Measurements from ENCODE around the gene PLCZ1.
"Not testable (repeated sequence)": the region's sequence is repeated elsewhere in the genome, so short reads cannot be mapped to it uniquely, and the experiment has no call there.

Gene PLCZ1, protein sequence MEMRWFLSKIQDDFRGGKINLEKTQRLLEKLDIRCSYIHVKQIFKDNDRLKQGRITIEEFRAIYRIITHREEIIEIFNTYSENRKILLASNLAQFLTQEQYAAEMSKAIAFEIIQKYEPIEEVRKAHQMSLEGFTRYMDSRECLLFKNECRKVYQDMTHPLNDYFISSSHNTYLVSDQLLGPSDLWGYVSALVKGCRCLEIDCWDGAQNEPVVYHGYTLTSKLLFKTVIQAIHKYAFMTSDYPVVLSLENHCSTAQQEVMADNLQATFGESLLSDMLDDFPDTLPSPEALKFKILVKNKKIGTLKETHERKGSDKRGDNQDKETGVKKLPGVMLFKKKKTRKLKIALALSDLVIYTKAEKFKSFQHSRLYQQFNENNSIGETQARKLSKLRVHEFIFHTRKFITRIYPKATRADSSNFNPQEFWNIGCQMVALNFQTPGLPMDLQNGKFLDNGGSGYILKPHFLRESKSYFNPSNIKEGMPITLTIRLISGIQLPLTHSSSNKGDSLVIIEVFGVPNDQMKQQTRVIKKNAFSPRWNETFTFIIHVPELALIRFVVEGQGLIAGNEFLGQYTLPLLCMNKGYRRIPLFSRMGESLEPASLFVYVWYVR

DNA sequence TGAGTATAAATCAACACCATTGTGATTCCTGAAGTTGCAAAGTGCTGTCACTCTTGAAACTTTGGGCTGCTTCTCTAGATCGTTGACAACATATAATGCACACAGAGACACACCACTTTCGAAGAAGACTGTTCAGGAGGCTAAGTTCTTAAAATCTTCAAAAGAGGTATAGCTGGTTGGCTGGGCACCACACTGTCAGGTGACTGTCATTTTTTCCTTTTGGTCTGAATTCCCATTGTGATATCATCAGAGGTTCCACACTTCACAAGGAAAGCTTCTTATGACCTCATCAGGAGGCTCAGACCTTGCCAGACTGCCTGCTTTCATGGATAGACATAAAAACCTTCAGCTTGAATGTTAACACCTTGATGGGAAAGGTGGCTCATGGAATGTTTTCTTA is at the start of gene PLCZ1, which contains the start of gene CAPZA3:
Gene PLCZ1, minus strand, starts transcription at position 194 of the 400 bp plus-strand sequence. CDS start 641 bp downstream, outside the sequence.
Gene CAPZA3, plus strand, starts transcription at position 301 of the 400 bp plus-strand sequence. CDS start 150 bp downstream, outside the sequence.
- no peak for DNase-seq

DNA sequence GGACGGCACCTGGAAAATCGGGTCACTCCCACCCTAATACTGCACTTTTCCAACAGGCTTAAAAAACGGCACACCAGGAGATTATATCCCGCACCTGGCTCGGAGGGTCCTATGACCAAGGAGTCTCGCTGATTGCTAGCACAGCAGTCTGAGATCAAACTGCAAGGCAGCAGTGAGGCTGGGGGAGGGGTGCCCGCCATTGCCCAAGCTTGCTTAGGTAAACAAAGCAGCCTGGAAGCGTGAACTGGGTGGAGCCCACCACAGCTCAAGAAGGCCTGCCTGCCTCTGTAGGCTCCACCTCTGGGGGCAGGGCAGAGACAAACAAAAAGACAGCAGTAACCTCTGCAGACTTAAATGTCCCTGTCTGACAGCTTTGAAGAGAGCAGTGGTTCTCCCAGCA is 47.7 kb upstream of the PLCZ1 start:
- not testable (repeated sequence) for DNase-seq

DNA sequence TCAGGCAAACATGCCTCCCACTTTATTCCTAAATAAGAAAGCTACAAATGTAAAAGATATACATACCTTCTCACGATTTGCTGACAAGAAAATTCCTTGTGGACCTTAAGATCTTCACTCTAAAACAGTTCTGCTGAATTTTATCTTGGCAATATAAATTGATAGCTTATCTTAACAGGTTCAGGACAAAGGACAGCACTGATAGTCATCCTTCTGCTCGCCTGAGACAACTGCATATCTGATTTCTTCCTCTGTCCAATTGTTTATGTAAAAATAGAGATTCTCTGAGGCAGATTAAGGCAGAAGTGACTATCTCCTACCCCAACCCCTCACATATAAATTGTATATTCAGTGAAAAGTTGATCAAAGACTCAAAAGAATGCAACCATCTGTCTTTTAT is 45.0 kb upstream of the PLCZ1 start:
- DNase-seq = no peak

DNA sequence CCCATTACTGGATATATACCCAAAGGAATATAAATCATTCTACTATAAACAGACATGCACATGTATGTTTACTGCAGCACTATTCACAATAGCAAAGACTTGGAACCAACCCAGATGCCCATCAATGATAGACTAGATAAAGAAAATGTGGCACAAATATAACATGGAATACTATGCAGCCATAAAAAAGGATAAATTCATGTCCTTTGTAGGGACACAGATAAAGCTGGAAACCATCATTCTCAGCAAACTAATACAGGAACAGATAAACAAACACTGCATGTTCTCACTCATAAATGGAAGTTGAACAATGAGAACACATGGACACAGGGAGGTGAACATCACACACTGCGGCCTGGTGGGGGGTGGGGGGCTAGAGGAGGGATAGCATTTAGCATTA is 28.7 kb upstream of the PLCZ1 start:
- DNase-seq = not testable (repeated sequence)

DNA sequence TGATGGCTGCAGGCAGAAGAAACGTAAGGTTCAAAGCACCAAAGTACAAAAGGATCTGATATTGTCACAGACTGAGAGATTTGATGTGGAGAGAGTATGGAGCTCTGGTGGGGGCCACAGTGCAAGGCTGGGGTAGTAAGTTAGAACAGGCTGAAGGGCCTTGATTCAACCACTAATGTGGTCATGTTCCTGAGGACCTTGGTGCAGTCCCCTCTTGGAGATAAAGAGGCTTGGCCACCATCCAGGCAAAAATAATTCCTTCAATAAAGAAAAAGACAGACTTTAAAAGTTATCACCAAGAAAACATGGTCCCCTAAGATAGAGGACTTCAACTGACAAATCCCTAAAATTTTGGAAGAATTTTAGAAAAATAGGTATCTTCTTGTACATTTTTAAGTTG is 17.5 kb upstream of the PLCZ1 start:
- DNase-seq = no peak

DNA sequence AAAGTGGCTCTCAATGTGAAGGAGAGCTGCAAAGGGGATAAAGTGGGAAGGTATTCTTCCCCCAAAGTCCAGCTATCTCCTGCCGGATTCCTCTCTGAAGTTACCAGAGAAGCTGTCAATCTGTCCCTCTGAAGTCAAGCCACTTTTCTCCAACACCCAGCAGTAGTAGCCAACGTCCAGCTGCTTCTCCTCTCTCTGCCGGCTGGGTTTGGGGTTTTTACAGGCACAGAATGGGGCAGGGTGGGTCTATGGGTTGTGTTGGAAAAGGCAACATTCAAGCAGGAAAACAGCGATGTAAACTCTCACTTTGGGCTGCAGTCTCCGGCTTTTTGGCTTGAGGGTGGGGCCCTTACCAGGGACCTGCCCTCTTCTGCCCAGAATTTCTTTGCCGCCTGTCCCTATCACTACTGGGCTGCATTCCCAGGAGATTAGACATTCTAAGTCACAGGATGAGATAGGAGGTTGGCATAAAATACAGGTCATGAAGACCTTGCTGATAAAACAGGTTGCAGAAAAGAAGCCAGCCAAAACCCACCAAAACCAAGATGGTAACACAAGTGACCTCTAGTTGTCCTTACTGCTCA is 16.4 kb upstream of the PLCZ1 start:
- no peak for DNase-seq

DNA sequence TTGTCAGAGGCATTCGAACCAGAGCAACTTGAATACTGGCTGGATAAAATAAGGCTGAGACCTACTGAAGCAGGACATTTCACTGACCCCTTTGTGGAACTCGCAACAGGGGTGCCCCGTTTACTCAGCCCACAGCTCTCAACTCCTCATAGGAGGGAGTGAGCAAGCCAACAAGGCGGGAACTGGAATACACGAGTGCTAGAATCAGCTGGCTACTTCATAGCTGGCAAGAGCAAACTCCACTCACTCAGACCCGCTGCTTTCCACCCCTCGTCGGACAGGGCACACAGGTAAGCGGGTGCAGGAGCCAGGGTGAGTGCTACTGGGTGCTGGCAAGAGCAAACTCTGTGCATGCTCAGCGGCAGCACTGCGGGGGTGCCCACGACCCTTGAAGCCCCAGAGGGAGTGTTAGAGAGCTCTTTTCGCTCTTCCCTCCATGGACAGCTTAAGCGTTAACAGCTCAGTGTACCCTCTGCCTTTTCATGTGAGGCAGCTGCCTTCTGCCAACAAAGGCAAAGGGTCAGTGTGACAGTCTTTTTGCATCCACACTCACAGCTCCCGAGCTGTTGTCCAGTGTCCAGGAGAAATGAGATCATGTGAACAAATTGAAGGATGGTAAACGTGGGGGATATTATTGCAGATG is 15.8 kb upstream of the PLCZ1 start:
- DNase-seq = no peak

DNA sequence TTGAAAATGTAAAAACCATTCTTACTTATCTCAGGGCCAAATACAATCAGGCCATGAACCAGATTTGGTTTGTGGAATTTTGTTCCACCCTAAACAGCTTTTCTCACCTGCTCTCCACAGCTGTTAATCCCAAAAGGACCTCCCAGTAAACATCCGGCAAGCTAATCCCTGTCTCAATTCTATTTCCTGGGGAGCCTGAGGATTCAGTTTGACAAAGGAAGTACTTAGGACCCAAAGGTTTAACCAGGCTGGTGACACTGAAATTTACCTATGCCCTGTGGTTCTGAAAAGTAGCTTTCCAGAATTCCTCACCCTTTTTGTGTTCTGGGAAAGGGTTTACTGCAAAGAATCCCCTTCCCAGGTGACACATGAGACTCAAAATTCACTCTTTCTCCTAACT is 15.1 kb upstream of the PLCZ1 start:
- DNase-seq = no peak

DNA sequence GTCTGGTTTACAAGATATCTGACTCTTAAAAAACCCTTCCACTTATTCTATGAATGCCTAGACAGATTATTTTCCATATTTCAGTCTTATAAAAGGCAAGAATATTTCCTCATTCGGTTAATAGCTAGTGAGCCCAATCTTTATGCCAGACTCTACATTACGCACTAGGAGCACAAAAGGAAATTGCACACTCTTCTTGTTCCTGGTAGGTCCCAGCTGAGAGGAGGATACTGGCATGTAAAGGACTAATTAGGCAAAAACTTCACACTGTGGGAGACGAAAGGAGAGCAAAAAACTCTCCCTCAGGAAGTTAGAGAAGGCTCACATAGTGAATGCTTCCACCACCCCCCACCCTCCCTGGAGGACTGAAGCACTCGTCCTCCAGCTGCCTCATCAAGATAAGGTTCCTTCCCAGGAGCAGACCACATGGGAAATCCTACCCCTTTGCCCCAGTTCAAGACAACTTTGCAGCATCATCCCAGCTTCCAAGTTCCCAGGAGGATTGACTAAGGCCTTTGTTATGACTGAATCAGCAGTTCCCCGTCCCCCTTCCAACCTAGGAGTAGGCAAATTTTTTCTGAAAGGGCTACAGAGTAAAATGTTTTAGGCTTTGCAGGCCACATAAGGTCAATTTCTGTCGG is 14.6 kb upstream of the PLCZ1 start:
- no peak for DNase-seq

DNA sequence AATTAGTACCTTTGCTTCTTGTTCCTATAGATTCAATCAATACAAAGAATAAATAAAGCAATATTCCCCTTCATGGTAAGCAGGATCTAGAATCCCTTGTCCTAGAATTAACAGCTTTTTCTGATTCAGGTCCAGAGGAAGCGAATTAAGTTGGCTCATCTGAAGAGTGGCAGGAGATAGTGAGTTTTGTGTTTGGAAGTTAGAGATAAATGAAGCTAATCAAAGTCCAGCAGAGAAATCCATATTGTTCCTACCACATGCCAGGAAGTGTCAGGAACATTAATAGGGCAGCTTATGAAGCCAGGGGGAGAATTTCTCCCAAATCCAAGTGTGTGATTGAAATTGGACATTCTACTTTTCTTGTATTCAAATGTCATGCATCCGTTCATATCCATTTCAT is 14.1 kb upstream of the PLCZ1 start:
- DNase-seq = no peak

DNA sequence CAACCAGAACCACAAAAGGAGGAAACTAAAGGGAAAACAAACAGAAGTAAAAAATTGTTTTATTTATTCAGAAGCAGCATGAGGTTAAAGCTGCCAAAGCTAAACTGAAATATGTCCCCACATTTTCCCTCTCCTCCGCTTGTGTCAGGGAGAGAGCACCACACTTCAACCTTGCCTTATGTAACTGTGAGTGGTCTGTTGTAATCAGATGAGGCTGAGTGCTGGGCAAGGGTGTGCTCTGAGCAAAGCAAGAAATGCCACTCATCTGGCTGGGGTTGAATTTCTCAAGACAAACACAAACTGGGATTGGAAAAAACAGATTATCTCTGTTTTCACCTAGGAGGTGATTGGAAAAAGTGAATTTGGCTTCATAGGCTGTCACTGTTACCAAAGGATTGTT is 12.3 kb upstream of the PLCZ1 start:
- no peak for DNase-seq

DNA sequence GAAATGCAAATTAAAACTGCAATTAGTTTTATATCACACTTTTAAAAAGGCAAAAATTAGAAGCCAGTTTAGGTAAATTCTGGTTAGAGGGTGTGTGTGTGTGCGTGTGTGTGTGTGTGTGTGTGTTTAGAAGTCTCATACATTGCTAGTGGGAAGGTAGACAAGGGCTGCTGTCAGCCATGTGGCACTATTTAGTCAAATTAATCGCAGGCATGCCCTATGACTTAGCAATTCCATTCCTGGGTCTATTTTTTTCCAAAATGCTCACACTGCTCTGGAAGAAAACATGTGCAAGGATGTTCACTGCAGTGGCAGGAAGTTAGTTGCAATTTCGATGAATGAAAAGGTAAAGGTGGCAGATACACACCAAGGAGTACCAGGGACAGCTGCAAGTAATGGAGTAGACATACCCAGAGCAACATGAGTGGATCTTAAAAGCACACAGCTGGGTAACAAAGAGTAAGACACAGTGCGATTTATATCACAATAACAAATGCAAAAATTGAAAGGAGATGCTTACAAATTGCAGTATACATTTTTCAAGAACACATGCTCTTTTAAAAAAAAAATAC is 11.7 kb upstream of the PLCZ1 start:
- DNase-seq = no peak

DNA sequence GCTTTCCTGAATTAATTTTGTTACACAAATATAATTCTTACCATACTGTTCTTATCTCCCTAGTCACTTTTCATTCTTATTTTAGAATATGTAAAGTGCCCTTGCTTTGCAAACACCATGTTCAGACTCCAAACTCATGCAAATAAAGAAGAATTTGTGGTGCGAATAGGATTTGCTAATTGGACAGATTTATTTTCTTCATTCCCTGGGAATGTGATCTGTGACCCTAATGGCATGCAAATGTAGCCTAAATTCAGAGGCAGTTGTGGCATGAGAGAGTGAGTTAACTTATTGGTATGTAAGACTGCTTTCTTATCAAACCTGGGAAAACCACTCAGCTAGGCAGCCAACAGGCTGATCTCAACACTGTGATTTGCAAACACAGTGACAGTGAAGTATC is 10.1 kb upstream of the PLCZ1 start:
- DNase-seq = no peak

DNA sequence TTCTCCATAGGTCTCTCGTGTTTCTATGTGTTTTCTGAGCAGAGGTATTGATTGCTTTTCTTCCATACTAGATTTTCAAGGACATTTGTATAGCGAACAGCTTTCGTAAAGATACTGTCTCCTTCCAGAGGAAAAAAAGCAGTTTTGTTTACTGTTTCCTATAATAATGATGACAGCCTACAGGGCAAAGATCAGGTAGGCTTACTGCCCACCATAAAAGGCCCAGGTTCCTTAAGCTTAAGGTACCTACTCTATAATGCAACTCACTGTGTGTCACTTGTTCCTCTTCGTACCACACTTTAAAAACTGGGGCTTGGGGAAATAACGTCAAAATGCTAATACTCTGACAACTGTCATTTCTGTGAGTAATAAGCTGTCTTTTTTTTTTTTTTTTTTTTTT is 6.7 kb downstream of the PLCZ1 start:
- DNase-seq = no peak

DNA sequence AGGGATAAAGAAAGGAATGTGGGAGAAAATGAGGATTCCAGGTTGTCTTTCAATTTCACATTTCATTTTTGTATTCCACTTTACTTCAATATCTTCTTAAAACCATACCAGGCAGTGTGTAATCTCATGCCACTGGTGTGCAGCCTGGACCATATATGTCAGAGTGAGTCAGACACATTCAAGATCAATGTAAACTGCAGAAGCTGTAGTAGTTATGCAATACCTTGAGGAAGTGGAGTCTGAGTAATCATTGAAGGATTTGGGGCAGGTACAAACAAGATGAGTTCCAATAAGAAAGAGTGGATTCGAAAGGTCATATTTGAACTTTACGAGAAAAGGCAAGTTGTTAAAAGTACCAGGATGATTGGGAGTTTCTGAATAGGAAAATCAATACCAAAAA is 14.1 kb downstream of the PLCZ1 start:
- no peak for DNase-seq

DNA sequence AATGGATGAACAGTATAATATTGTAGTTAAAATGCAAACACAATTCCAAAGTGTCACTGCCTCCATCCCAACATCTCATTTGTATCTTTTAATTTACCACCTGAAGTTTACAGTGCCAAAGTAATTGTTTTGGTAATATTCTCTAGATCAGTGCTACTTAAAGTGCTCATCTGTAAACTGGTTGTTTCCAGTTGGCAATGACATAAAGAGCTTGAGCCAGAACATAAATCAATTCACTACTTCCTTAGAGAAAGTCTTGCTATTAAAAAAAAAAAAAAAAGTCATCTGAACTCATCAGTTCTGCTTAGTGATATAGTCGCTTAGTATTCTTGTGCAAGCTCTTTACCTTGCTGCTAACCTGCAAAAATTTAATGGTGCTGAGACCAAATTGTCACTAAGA is 16.4 kb downstream of the PLCZ1 start:
- no peak for DNase-seq

DNA sequence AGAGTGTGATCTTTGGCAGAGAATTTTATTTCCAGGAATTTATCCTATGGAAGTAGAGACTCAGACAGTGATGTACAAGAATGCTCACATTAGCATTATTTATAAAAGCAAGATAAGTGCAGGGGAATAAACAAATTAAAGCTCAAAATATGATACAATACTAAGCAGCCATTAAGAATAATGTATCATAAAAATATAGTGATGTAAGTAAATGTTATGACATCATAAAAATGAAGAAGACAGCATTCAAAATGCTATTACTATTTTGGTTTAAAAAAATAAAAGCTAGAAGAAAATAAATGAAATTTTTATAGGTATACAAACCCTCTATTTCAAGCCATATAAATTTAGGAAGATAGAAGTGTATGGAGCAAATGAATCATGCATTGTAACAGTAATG is 17.1 kb downstream of the PLCZ1 start:
- DNase-seq = no peak

DNA sequence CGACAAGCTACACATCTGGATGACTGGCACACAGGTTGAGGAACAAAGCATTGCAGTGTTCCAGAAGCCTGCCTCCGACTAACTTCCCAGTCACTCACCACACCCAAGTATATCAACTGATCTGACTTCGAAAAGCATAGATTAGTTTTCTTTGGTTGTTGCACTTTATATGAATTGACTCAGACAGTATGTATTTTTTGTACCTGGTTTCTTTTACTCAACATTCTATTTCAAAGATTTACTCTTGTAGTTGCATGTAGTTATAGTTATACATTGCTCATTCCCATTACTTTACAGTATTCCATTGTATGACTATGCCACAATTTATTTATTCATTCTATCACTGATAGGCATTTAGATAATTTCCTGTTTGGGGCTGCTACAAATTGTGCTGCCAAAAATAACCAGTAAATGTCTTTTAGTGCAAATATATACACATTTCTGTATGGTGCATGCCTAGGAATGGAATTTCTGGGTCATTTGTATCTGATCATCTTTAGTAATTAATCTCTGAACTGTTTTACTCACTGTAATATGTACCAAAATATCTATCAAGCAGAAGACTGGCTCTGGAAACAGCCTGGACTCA is 17.8 kb downstream of the PLCZ1 start:
- DNase-seq = no peak

DNA sequence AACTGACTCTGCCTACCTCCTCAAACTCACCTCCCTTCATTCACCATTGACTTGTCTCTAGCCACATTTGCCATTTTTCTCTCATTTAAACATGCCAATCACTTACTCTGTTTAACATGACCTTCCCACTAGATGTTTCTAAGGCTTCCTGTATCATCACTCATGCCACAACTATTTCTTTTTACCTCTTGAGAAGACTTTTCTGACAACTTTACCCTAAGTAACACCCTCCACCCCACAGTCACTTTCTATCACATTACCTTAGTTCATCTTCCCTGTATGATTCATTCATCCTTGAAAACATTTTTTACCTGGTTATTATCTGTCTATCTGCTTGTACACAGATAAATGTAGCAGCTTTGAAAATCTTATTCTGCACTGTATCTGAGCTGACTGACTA is 19.4 kb downstream of the PLCZ1 start:
- no peak for DNase-seq

DNA sequence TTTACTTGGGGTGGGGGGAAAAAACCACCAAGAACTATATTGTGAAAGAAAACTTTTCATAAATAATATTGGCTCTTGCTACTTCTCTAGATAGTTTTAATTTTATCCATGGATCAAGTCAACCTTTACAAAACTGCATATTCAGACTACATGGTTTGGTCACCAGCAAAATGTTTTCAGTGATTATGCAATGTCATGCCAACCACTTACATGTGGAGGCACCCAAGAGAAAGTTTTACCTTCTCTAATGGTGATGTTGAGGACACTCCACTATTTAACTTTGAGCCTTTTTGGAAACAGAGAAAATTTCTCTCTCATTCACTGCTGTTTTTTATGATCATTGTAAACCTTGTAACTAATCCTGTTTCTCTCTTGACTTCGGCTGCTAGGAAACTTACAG is 21.6 kb downstream of the PLCZ1 start:
- no peak for DNase-seq

DNA sequence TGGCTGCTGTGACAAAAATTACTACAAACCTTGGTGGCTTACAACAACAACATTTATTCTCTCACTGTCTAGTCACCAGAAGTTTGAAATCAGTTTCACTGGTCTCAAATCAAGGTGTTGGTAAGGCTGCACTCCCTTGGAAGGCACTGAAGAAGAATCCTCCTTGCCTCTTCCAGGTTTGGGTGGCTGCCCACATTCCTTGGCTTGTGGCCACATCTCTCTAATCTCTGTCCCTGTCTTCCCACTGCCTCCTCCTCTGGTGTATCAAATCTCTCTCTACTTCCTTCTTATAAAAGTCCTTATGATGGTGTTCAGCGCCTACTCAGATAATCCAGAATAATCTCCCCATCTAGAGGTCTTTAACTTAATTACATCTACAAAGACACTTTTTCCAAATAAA is 31.0 kb downstream of the PLCZ1 start:
- no peak for DNase-seq

DNA sequence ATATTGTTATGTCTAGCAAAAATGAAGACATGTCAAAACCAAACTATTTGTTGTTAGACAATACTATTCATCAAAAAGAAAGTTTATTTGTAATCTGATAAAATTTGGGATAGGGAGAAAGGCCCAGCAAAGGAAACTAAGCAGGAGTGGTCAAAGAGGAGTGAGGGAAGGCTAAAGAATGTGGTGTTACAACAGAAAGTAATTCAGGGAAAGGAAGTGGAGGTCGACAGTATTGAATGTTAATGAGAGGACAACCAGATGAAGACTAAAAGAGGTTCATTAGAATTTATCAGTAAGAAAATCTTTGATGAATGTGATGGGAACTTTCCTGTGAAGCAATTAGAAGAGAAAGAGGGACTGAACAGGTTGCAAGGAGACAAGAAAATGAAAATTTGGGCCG is 33.9 kb downstream of the PLCZ1 start:
- DNase-seq = no peak

All from stimulated activated CD4-positive, alpha-beta T cell treated with anti-CD3 and anti-CD28 coated beads, Interleukin-2, amount 100 ng/mL, for 48 hours (primary cell).